ENCODE results near the gene CHMP1A.
A peak's percentile ranks its signal among the peaks of the same experiment; 100 is the strongest.
"Not testable (repeated sequence)": the region's sequence is repeated elsewhere in the genome, so short reads cannot be mapped to it uniquely, and the experiment has no call there.

The CHMP1A gene

DNA sequence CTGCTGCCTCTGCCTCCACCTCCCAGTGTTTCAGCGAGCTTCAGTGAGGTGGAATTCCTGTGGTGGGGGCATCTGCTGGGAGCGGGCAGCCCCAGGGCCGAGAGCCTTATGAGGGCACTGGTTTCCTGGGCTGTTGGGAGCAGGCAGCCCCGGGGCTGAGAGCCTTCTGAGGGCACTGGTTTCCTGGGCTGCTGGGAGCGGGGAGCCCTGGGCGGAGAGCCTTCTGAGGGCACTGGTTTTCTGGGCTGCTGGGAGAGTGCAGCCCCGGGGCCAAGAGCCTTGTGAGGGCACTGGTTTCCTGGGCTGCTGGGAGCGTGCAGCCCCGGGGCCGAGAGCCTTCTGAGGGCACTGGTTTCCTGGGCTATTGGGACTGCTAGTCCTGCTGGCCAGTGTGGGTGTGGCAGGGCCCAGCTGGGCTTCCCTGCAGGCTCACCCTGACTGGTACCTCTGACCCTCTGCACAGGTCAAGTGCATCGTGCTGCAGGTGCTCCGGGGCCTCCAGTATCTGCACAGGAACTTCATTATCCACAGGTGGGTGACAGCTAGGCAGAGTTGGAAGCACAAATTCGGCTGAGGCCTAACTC is 34.6 kb upstream of the CHMP1A start:
- DNase-seq: no peak

DNA sequence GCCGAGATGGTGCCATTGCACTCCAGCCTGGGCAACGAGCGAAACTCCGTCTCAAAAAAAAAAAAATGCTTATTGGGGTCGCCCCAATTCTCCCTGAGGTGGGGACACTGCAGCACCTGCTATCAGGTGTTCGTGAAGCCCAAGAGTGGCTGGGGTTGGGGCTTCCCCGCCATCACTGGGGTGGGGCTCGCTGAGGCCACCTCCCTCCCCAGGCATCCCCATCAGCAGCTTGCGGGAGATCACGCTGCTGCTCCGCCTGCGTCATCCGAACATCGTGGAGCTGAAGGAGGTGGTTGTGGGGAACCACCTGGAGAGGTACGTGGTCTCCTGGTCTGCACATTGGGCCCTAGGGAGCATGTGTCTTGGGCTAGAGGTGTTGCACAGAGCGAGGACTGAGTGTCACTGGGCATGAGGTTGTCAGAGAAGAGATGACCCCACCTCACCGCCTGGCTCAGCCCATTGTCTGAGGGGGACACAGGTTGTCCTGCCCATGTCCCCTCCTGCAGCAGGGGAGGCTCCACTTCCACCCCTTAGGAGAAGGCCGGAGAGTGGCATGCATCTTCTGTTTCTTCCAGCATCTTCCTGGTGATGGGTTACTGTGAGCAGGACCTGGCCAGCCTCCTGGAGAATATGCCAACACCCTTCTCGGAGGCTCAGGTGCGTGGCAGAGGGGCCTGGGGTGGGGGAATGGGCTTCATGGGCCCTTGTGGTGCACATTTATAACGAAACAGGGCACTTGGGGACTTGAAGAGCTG is 33.9 kb upstream of the CHMP1A start:
- DNase-seq: no peak

DNA sequence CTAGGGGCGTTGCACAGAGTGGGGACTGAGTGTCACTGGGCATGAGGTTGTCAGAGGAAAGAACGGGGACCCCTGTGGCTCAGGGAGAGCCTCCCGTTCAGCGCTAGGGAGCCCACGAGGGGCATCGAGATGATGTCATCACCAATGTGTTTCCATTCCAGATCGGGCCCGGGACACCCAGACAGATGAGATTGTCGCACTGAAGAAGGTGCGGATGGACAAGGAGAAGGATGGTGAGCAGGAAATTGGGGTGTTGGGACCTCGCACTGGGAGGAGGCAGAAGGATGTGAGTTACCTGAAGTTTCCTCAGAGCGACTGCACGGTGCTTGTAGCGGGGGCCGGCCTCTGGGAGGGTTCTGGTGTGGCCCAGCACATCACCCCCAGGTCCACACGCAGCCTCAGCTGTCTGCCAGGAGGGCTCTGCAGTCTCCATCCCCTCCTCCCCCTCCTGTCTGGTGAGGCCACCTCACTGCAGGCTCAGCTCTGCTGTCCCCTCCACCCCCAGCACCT is 32.9 kb upstream of the CHMP1A start:
- no peak for DNase-seq

DNA sequence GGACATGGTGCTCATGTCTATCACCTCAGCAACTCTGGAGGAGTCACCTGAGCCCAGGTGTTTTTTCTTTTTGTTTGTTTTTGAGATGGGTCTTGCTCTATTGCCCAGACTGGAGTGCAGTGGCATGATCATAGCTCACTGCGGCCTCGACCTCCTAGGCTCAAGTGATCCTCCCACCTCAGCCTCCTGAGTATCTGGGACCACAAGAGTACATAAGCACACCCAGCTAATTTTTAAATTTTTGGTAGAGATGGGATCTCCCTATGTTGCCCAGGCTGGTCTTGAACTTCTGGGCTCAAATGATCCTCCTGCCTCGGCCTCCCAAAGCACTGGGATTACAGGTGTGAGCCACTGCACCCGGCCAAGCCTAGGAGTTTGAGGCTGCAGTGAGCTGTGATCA is 32.1 kb upstream of the CHMP1A start:
- DNase-seq: not testable (repeated sequence)

DNA sequence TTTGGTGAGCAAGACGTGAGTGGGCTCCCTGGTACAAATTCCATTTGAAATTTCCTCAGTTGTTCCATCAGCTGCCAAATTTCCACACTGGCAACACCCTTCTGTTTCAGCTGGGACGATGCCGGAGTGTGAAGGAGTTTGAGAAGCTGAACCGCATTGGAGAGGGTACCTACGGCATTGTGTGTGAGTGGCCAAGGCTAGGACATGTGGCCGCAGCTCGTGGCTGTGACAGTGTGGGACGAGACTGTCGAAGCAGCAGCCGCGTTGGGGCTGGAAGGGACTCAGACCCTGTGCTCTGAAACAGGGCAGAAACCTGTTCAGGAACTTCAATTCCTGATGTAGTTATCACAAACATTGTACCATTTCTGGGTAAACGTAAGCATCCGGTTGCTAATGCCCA is 31.6 kb upstream of the CHMP1A start:
- no peak for DNase-seq

DNA sequence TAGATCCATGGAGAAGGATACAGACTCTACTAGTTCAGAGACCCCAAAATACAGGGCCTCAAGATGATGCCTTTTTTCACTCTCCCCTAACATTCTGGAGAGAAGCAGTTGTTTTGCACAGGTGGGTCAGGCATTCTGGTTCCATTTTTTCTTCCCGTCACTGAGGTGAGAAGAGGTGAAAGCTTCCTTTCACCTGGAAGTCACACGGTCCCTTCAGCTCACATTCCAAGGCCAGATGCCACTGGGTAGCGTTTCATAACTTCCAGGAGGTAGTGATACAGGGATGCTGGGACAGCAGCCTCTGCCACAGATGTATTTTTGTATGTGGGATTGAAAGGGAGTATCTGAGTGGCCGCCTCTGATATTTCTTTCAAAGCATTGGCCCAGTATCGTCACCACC is 30.9 kb upstream of the CHMP1A start:
- no peak for DNase-seq

DNA sequence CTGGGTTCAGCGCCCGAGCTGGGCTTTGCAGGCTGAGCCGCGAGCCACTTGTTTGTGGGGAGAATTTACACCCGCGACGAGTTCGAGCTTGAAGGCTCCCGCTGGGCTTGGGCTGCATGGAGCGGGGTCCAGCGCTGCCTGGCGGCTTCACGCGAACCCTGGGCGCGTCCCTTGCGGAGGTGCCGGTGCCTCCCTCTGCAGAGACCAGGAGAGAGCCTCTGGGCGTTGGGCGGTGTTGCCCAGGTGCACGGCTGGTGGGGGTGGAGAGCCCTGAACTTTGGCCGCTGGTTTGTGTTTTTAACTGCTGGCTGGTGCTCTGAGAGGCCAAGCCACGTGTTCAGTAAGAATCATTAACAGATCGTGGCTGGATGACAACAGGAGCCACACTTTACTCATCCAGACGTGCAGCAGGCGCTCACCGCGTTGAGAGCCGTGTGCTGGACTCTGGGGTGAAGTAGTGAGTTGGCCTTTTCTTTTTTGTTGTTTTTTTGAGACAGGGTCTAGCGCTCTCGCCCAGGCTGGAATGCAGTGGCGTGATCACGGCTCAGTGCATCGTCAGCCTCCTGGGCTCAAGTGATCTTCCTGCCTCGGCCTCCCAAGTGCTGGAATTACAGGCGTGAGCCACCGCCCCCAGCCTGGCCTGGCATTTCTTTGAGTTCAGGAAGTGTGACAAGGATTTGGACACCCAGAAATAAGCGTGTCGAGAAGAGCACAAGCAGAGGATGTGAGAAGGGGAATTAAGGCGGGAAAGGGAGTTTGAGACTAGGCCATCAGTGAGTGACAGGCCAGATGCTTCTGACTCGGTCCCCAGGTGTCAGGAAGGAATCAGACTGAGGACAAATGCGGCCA is 29.8 kb upstream of the CHMP1A start:
- DNase-seq: peak; percentile 18

DNA sequence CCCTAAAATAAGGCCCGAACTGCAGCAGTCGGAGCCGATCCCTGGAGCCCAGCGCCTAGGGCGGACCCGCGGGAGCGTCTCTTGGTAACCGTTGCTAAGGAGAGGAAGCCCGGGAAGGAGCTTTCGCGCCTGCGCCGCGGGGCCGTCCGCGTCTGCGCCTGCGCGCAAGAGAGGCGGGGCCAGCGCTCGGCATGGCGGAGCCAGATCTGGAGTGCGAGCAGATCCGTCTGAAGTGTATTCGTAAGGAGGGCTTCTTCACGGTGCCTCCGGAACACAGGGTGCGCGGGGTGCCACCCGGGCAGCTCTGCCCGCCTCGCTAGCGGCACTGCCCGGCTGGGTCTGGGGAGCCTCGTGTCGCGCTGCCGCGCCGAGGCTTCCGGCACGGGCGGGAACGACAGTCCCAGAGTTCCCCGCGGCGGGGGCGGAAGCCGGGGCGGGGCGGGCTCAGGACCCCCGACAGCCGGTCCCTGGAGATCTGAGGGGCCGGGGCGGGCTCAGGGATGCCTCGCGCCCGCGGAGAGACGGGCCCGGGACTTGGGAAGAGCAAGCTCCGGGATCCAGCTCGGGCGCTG is 29.1 kb upstream of the CHMP1A start, which contains the start of gene CDK10:
CDK10 (plus strand) TSS at position 170 of the 572 bp plus-strand sequence; CDS start at position 192, 22 bp downstream.
- peak; percentile 95 for DNase-seq

DNA sequence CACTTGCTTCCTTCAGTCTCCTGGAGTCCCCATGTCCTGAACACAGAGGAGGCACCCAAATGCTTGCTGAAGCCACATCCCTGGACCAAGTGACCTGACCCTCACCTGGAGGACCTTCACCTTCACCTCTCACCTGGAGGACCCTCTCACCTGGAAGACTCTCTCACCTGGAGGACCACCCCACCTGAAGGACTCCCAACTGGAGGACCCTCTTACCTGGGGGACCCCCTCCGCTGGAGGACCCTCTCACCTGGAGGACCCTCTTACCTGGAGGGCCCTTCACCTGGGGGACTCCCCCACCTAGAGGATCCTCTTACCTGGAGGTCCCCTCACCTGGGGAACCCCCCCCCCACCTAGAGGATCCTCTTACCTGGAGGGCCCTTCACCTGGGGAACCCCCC is 28.4 kb upstream of the CHMP1A start:
- DNase-seq: no peak

DNA sequence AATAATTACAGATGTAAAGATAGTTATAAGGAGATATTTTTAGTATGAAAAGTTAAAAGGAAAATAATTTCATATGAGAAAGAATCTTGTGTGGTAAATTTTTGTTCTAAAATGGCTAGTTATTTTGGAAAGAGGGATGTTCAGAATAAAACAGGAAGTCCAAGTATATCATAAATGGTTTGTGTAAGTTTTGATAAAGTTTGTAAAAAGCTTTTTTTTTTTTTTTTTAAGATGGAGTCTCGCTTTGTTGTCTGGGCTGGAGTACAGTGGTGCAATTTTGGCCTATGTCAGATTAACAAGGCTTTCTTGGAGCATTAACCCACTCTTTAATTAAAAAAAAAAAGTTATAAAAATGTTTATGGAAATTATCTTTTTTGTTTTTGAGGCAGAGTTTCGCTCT is 20.8 kb upstream of the CHMP1A start:
- no peak for DNase-seq

DNA sequence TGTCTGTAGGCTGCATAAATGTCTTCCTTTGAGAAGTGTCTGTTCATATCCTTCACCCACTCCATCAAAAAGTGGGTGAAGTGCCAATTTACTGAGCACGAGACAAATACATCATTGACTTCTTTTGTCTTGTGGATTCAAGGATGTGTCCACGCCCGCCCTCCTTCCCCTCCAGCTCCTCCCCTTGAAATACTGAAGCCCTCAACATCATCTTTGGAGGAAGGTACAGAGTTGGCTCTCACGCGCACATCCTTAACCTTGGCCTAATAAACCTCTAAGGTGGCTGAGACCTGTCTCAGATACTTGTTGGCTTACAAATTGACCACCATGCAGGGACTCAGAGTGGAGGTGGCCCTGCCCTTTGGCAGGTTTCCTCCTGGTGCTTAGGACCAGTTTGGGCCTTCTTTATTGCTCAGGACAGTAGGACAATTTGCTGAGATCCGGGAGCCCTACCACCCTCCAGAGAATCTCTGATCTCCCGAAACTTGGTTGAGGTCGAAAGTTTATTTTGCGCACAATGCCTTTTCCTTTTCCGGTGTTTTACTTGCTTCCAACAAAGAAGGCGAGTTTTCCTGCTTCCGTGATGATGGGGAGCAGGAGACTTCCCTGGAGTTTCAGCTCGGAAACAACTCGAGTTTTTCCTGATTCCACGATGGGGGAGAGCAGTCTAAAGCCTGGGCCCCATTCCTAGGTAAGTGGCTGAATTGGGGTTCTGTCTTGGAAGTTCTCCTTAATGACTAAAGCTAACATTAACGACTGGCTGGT is 14.9 kb upstream of the CHMP1A start:
- no peak for DNase-seq

DNA sequence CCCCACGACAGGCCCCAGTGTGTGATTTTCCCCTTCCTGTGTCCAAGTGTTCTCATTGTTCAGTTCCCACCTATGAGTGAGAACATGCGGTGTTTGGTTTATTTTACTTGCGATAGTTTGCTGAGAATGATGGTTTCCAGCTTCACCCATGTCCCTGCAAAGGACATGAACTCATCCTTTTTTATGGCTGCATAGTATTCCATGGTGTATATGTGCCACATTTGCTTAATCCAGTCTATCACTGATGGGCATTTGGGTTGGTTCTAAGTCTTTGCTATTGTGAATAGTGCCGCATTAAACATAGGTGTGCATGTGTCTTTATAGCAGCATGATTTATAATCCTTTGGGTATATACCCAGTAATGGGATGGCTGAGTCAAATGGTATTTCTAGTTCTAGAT is 14.1 kb upstream of the CHMP1A start:
- DNase-seq: not testable (repeated sequence)

DNA sequence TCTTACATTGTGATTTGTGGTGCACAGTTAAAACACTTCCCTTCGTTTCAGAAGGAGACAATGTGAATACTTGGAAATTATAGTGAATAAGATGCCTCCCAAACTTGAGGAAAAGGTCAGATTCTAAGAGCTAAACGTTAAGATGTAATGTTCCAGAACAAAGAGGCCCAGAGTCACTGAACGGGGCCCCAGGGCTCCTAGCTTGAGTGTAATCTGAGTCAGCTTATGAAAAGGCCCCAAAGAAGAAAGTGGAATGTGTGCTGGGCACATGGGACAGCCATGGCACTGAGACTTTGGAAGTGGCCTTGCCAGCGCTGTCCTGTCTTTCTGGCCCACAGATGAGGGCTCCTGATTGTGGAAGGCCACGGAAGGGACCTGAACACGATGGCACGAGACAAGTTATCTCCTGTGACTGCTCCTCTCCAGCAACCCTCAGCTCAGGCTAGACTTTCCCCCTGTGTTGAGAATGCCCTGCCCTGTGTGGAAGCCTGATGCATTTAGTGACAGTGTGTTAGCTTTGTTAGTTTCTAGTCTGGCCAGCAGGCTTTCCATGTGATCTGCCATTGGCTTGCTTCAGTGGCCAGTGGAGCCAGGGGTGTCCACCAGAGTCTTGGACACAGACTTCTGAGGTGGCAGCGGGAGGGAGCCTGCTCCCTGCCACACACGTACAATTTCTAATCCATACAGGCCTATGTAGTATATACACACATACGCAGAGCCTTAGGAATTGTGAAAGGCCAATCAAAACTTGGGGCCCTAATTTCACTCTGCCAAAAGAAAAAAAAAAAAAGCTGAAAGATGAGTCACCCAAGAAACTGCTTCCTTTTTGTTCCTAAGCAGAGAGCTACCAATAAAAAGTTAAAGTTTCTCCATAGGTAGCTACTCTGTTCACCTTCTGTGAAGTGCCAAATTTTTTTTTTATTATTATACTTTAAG is 13.3 kb upstream of the CHMP1A start:
- no peak for DNase-seq

DNA sequence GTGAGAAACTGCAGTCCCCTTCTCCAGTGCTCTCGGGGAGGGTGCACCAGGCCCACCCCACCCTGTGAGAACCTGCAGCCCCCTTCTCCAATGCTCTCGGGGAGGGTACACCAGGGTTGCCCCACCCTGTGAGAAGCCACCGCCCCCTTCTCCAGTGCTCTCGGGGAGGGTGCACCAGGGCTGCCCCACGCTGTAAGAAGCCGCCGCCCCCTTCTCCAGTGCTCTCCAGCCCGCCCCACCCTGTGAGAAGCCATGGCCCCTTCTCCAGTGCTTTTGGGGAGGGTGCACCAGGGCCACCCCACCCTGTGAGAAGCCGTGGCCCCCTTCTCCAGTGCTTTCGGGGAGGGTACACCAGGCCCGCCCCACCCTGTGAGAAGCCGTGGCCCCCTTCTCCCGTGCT is 12.2 kb upstream of the CHMP1A start:
- no peak for DNase-seq

DNA sequence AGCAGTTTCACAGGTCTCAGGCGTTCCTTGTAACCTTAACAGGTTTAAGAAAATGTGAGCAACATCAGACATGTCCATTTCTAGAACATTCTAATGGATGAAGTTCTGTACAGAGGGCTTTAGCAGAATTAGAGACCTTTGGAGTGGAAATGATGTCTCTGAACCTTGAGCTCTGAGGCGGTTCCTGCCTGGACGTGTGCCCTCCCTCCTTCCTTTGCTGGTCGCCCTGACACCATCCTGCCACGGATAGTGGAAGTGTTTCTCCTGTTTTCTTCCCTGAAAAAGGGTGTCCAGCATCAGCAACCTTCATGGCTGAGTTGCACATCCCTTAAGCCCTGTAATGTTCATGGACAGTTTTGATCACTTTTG is 11.3 kb upstream of the CHMP1A start:
- no peak for DNase-seq

DNA sequence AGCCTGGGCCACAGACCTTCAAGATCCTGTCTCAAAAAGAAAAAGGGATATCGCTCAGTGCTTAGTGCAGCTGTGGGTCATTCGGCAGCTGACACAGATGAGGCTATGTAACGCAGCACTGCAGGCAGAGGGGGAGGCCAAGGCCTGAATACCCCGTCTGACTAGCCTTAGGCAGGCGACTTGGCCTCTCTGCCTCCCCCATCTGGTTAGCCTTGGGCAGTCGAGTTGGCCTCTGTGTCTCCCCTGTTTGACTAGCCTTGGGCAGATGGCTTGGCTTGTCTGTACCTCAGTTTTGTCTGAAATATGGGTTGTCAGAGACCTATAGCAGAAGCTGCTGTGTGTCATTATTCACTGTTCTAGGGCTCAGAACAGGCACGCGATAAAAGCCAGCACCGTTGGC is 10.1 kb upstream of the CHMP1A start:
- no peak for DNase-seq

DNA sequence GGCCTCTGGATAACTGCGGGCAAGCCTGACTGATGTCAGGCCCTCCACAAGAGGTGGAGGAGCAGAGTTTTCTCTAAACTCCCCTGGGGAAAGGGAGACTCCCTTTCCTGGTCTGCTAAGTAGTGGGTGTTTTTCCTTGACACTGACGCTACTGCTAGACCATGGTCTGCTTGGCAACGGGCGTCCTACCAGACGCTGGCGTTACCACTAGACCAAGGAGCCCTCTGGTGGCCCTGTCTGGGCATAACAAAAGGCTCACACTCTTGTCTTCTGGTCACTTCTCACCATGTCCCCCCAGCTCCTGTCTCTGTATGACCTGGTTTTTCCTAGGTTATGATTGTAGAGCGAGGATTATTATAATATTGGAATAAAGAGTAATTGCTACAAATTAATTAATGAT is 9.5 kb upstream of the CHMP1A start:
- DNase-seq: peak; percentile 40

DNA sequence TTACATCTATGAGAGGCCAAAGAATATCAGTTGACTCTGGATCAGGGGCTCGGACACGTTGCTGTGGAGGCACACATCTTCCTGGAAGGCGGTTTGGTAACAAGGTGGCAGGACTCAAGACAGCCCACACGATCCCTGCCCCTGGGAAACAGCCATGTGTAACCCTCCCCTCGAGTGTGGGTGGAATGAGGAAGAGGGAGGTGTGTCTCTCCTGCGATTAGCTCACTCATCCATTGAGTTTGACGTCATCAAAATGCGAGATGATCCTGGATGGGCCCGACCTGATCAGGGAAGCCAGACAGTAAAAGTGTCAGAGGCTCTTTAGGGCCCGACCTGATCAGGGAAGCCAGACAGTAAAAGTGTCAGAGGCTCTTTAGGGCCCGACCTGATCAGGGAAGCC is 6.7 kb upstream of the CHMP1A start:
- DNase-seq: not testable (repeated sequence)

DNA sequence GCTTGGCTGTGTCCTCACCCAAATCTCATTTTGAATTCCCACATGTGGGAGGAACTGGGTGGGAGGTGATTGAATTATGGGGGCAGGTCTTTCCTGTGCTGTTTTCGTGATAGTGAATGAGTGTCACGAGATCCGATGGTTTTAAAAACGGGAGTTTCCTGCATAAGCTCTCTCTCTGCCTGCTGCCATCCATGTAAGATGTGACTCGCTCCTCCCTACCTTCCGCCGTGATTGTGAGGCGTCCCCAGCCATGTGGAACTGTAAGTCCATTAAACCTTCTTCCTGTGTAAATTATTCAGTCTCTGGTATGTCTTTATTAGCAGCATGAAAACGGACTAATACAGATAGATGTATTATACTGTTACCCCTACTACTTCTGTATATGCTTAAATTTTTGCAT is 3.7 kb upstream of the CHMP1A start:
- no peak for DNase-seq

DNA sequence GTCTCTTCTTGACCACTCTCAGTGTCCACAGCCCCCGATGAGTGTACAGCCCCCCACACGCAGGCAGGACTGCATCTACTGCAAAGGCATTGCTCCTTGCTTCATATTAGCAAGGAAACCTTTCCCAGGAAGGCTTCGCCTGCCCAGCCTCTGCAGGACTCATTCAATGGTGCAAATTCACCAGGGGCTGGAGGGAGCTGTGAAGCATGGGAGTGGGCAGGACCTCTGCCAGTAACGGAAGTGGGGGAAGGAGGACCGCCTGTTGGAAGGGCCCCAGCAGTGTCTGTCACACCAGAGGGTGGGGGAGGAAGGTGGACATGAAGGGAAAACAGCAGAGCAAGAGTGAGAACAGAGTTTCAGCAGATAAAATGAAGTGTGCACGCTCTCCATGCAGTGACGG is 2.6 kb upstream of the CHMP1A start:
- DNase-seq: no peak

DNA sequence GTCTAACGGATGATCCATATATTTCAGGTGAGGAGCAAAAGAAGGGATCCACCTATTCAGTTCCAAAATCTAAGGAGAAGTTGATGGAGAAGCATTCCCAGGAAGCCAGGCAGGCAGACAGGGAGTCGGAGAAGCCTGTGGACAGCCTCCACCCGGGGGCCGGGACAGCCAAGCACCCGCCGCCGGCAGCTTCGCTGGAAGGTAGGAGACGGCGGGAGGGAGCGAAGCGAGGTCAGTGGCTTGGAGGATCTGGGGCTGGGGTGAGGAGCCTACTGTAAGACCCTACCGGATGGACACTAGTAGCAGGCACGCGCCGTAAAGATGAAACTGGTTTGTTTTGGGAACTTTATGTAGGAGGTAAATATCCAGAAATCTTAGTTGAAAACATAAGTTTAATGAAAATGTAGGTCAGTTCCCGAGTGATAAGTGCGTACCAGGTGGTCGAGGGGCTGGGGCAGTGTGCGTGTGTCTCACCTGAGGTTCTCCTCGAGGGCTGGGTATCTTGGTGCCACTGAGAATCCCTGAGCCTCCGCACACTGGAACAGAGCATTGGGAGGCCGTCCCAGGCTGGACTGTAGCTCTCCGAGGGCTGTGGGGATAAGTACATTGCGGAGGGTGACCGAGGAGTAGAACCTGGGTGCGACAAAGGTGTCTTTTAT is 842 bp upstream of the CHMP1A start:
- peak; percentile 25 for DNase-seq
